ENCODE data around the gene LELP1. TPM values are rescaled to one million over a fixed set of nuclear protein-coding genes. Genes with fewer than 3 reads are reported as not detected.
"Not testable (repeated sequence)": the region's sequence is repeated elsewhere in the genome, so short reads cannot be mapped to it uniquely, and the experiment has no call there.

Gene LELP1
- polyA plus RNA-seq, 4 donors: not detected

DNA sequence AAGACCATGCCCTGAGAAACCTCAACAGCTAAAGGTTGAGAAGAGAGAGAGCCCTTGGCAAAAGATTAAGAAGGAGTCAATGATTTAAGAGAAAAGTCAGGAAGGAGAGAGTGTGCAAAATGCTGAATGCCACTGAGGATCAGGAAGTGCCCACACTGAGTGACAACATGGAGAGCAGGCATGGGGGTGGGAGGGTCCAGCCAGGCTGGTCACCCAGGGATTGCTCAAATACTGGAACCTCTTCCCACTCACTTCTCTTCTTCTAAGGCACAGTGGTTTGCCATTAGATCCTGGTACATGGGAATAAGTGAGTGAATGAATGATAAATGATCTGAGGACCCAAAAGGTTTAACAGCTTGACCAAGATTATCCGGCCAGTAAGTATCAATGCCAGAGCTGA is 25.3 kb downstream of the LELP1 start:
- no peak for DNase-seq (ENCODE audit: low read depth in 4 of 4, low spot score in 2 of 4)

- not testable (repeated sequence) for DNase-seq (ENCODE audit: low read depth in 4 of 4, low spot score in 2 of 4)
Observed at GRCh38 chr1:153229076-153229829, 26.0 kb downstream of the LELP1 start.

DNA sequence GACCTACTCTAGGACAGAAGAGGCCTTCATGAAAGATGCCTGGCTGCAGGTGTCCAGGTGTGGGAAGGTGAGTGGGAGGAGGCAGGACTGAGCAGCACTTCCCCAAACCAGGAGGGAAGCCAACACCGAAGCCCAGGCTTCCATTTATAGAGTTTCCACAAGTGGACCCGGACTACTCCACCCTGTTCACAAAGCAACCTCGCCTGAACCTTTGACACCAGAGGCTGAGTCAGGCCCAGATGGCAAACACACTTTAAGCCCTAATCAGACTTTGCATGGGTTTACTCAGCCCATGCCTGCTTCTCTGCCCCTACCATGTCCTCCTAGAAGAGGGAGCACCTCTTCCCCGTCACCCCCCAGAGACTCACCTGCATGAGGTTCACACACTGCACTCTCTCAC is 28.1 kb downstream of the LELP1 start:
- DNase-seq (ENCODE audit: low read depth in 4 of 4, low spot score in 2 of 4): no peak

GRCh38 chr1:153231785-153232184 is 28.6 kb downstream of the LELP1 start:
- no peak for DNase-seq (ENCODE audit: low read depth in 4 of 4, low spot score in 2 of 4)

- no peak for DNase-seq (ENCODE audit: low read depth in 4 of 4, low spot score in 2 of 4)
Observed at GRCh38 chr1:153232553-153232952, 29.3 kb downstream of the LELP1 start.

DNA sequence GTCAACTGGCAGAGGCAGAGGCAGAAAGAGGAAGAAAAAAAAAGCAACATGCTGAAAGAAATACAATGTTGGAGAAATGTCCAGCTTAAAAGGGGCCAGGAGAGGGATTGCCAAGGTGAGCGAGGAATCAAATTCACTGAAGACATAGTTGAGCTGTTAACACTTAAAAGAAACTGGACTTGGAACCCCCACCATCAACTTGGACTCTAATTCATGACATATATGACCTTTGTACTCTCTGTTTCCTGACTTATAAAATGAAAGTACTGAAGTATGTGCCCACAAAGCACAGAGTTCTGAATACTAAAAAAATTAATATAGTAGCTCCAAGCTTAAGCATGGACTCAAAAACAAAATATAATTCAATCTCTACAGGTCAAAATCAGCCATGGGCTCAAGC is 30.2 kb downstream of the LELP1 start:
- no peak for DNase-seq (ENCODE audit: low read depth in 4 of 4, low spot score in 2 of 4)

GRCh38 chr1:153238527-153238926 is 35.3 kb downstream of the LELP1 start:
- DNase-seq (ENCODE audit: low read depth in 4 of 4, low spot score in 2 of 4): no peak

GRCh38 chr1:153242160-153242559 is 38.9 kb downstream of the LELP1 start:
- DNase-seq (ENCODE audit: low read depth in 4 of 4, low spot score in 2 of 4): no peak

DNA sequence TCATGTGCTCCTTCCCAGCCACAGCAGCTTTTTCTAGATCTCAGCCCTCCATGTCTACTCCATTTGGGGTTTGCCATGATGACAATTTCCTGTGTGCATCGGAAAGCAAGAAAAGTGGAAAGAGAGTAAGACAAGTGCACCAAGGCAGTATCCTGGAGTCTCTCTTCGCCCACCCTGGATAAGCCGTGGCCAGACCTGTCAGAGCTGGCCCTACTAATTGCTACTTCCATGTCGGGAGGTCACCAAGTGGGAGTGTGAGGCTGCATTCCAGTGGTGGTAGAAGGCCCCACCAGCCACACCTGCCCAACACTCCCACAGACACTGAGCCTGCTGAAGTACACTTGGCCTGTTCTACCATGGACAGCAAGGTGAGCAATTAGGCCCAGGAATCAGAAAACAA is 42.2 kb downstream of the LELP1 start:
- DNase-seq (ENCODE audit: low read depth in 4 of 4, low spot score in 2 of 4): no peak

DNA sequence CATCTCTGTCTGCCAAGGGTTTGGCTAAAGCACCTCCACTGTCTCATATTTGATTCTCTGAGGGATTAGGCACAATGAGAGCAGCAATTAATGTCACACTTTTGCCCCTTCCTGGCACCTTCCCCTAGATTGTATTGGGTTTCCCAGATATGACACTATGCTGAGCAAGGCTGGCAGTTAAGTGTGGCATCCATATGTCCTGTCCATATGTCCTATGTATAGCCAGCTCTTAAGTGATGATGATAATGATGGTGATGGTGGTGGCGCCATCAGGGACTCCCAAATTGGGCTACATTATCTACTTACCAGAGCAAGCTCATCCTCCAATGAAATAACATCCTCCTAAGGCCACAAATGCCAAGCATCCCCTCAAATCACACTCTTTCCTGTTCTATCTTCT is 42.8 kb downstream of the LELP1 start:
- no peak for DNase-seq (ENCODE audit: low read depth in 4 of 4, low spot score in 2 of 4)

DNA sequence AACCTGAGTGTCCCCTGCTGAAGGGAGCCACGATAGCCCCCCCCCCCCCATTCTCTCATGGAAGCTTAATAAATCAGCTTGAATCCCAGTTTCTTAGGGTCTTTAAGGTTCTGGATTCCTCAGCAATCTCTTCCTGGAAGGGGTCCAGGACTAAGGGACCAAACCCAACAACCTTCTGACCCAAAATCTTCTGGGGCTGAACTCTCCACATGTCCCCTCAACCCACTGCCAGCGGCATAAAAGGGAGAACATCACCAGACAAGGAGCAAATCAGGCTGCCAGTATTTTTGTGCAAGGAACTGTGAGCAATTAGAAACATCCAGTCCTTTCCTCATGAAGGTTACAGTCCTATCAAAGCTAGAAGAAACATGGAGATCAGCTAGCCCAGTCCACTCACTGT is 43.6 kb downstream of the LELP1 start:
- no peak for DNase-seq (ENCODE audit: low read depth in 4 of 4, low spot score in 2 of 4)

DNA sequence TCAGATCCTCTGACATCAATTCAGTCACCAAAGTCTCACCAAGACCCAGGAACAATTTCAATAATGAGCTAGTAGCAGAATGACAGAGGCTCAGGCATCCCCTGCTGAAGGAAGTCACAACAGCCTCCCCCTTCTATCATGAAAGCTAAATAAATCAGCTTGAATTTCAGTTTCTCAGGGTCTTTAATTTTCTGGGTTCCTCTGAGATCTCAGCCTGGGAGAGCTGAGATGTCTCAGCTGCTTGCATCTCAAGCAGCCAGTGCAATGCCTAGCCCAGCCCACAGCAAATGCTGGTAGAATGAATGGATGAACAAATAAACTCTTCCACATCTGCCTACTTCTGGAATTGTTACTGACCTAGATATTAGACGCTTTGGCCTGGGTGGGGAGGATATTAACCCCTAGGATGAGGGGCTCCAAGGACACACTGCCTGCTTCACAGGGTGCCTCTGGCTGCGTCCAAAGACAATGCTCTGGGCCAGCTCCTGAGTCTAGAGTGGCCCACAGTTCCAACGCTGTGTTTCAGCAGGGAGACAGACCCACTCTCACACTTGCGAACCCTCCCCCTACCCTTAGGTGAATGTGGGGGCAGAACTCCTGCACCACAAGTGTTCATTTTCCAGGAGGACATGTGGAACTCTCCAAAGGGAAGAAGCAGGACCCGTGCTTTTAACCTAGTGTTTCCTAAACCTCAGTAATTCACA is 45.1 kb downstream of the LELP1 start:
- DNase-seq (ENCODE audit: low read depth in 4 of 4, low spot score in 2 of 4): peak in 1 of 4 donors; percentile 44

DNA sequence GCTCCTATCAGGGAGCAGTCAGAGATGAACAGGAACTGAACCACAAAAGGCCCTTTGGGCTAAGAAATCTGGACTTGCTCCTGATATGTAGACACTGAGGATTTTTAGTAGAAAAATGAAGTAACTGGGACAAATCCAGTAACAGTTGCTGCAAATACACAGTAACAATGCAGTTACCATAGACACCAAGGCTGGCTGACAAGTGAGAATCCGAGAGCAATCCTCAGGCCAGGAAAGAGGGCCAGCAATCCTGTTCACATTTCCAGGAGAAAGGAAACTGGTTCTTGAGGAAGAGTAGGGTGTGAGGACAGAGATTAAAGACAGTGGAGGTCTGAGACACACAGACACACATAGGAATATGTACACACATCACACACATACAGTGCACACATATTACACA is 46.9 kb downstream of the LELP1 start:
- DNase-seq (ENCODE audit: low read depth in 4 of 4, low spot score in 2 of 4): no peak

GRCh38 chr1:153251087-153251486 is 47.9 kb downstream of the LELP1 start:
- no peak for DNase-seq (ENCODE audit: low read depth in 4 of 4, low spot score in 2 of 4)

- DNase-seq (ENCODE audit: low read depth in 4 of 4, low spot score in 2 of 4): no peak
Observed at GRCh38 chr1:153251562-153251961, 48.3 kb downstream of the LELP1 start.

GRCh38 chr1:153251988-153252387 is 48.8 kb downstream of the LELP1 start:
- DNase-seq (ENCODE audit: low read depth in 4 of 4, low spot score in 2 of 4): no peak

DNA sequence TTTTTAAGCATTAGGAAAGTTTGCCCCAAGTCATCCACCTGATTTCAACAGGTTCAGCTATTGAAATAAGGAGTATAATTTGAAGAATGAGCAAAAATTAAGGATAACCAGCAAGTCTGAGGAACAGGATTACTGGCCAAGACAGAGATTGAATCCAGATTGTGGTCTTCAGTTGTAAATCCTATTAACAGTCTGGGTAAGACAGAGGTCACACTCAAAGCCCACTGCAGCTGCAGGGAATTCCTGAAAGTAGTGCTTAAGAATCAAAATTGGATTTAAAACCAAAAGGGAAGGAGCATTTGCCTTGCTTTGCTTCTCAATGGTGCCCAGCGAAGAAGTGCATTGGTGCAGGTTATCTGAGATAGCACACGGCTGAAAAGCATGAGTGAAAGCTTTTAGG is 49.8 kb downstream of the LELP1 start:
- DNase-seq (ENCODE audit: low read depth in 4 of 4, low spot score in 2 of 4): no peak

DNA sequence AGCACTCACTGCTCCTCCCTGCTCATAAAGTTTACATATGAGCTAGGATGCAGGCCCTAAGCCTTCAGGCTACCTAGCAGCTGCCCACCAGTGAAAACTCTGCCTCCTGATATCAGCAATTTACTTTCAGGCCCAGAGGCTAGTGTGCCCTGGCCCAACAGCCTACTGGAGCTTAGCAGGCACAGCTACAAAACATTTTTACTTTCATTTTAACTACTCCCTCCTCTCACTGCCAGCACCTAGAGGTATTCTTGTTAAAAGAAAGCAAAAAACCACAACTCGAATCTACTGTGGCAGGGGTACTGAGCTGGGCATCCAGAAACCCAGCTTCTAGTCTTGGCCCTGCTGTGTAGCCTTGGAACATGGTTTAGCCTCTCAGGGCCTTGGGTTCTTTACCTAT is 50.5 kb downstream of the LELP1 start:
- no peak for DNase-seq (ENCODE audit: low read depth in 4 of 4, low spot score in 2 of 4)

Data from left renal cortex interstitium (tissue), 4 donors.